ENCODE data around the gene TMEM92. TPM values are rescaled to one million over a fixed set of nuclear protein-coding genes. Genes with fewer than 3 reads are reported as not detected.

TMEM92 gene
- total and polyA plus RNA-seq, 10 of the 15 experiments (the other 5 are each of a cell fraction or from before 2014, with no cell fraction given), result 0.11 to 1.2 (median 0.32) TPM

DNA sequence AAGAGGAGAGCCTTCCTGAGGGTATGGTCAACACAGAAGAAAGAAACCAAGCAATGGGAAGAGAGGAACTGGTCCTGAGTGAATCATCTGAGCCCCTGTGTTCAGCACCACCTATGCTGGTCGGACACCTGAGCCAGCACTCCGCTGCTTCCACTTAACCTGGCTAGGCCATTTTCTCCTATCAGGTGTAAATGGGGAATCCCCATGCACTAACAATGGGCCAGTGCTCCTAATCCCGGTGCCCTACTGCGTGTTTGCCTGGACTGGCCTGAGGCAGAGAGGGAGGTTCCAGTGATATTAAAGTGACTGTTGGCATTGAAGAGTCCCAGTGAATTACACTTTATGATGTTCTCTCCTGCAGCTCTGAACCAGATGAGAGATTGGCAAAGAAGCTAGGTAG lies 37.2 kb downstream of the TMEM92 start (continued):
- TF ChIP-seq, protein P1, sequence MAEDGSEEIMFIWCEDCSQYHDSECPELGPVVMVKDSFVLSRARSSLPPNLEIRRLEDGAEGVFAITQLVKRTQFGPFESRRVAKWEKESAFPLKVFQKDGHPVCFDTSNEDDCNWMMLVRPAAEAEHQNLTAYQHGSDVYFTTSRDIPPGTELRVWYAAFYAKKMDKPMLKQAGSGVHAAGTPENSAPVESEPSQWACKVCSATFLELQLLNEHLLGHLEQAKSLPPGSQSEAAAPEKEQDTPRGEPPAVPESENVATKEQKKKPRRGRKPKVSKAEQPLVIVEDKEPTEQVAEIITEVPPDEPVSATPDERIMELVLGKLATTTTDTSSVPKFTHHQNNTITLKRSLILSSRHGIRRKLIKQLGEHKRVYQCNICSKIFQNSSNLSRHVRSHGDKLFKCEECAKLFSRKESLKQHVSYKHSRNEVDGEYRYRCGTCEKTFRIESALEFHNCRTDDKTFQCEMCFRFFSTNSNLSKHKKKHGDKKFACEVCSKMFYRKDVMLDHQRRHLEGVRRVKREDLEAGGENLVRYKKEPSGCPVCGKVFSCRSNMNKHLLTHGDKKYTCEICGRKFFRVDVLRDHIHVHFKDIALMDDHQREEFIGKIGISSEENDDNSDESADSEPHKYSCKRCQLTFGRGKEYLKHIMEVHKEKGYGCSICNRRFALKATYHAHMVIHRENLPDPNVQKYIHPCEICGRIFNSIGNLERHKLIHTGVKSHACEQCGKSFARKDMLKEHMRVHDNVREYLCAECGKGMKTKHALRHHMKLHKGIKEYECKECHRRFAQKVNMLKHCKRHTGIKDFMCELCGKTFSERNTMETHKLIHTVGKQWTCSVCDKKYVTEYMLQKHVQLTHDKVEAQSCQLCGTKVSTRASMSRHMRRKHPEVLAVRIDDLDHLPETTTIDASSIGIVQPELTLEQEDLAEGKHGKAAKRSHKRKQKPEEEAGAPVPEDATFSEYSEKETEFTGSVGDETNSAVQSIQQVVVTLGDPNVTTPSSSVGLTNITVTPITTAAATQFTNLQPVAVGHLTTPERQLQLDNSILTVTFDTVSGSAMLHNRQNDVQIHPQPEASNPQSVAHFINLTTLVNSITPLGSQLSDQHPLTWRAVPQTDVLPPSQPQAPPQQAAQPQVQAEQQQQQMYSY (CRISPR knock-in tag; IDR thresholded peaks at IDR 0.05), result no peak
- TF ChIP-seq SRF (IDR thresholded peaks at IDR 0.05; ENCODE audit: low read depth in 2 of 2, low read length in 2 of 2), result no peak
- no peak for TF ChIP-seq EGR1 (IDR thresholded peaks at IDR 0.05; ENCODE audit: borderline replicate concordance in 1 of 2, low read depth in 2 of 2, low read length in 2 of 2)
- no peak for TF ChIP-seq ASH2L (IDR thresholded peaks at IDR 0.05; ENCODE audit: borderline replicate concordance, low read depth)
- no peak for TF ChIP-seq NFXL1 (IDR thresholded peaks at IDR 0.05; ENCODE audit: borderline replicate concordance)
- no peak for TF ChIP-seq WRNIP1 (IDR thresholded peaks at IDR 0.05; ENCODE audit: borderline replicate concordance, low read depth, low read length)
- no peak for TF ChIP-seq BCL11A (IDR thresholded peaks at IDR 0.05; ENCODE audit: low read depth, low read length)

DNA sequence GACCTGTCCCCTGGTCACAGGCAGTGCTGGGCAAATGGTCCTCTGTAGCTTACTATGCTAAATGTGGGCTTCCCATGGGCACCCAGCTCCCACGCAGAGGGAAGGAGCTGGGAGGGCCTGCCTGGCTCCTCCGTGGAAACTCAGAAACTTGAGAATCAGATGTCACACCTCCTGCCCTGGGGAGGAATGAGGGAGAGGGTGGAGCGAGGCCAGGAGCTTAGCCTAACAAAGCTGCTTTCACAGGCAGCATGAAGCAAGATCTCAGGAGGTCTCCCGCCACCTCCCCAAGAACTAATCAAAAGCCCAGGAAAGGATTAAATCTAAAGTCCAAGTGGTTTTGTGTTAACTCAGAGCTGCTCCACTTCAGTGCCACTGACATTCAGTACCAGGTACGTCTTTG lies 38.0 kb downstream of the TMEM92 start:
- in situ Hi-C loops (cut with MboI), result no loop called here
- DNase-seq (ENCODE audit: low read depth, low spot score) (no peak), FAIRE-seq (no peak), ATAC-seq (no peak)
- ChIA-PET RAD21 (ENCODE audit: unreplicated experiment) (interaction anchor here (1.1 to 4.8 kb wide), 7 partner anchors 15 to 160 kb away, joined by 3 to 19 read pairs (median 4); partner anchors contain the start of genes TMEM92 and XYLT2), CTCF (interaction anchor here (0.7 to 2.6 kb wide), 5 partner anchors 14 to 143 kb away, joined by 4 to 10 read pairs (median 4); partner anchors contain the start of gene TMEM92), SMC1A (ENCODE audit: uncharacterized antibody, unreplicated experiment) (interaction anchor here (0.7 to 2.5 kb wide), 10 partner anchors 8 to 114 kb away, joined by 3 to 9 read pairs (median 5); partner anchors contain the start of gene COL1A1), POLR2A (interaction anchor here (0.5 to 1.3 kb wide), 5 partner anchors 12 to 1478 kb away, joined by 3 to 7 read pairs (median 3); partner anchors contain the start of gene TMEM92)
- Histone ChIP-seq H3K4me1 (ENCODE audit: control insufficient read depth, insufficient read depth, low read length) (peaks cover 17% of the 10 kb centered on the region), H3K27me3 (replicated peaks in 1 of 2; ENCODE audit: control insufficient read depth in 2 of 2, insufficient read depth in 2 of 2, low read length in 1 of 2) (no peaks in the 10 kb centered on the region), H2AFZ (ENCODE audit: control insufficient read depth, low read depth, low read length) (no peak overlapping the region), H3K4me2 (ENCODE audit: control insufficient read depth, insufficient read depth) (no peak overlapping the region), H4K20me1 (ENCODE audit: control insufficient read depth, insufficient read depth) (no peaks in the 10 kb centered on the region), H3K79me2 (ENCODE audit: control insufficient read depth, insufficient read depth, low read length) (no peaks in the 10 kb centered on the region), H3K9me3 (replicated peaks; ENCODE audit: control insufficient read depth, insufficient read depth, low read length) (no peaks in the 10 kb centered on the region; the same call in 2 of the 3 replicates), H3K9ac (ENCODE audit: control insufficient read depth, insufficient read depth, low read length) (no peak overlapping the region), H3K36me3 (ENCODE audit: control insufficient read depth in 2 of 2, insufficient read depth in 2 of 2, low read length in 1 of 2) (no peaks in the 10 kb centered on the region), H3K27ac (ENCODE audit: control insufficient read depth, insufficient read depth) (no peak overlapping the region), H3K4me3 (no peak overlapping the region)
- BruUV-seq (replicated peaks), result no TSS peak
- intact Hi-C loops (cut with micrococcal nuclease; ENCODE audit: unreplicated experiment), result no loop called here
- WGBS (ENCODE audit: insufficient coverage, insufficient replicate concordance, low lambda C conversion rate, missing lambda C conversion rate), result 40% methylated on average over 5 of the region's 5 CpGs
- TF ChIP-seq SMC3 (IDR thresholded peaks at IDR 0.05; ENCODE audit: borderline replicate concordance, low read length) (no peak), MYC (IDR thresholded peaks at IDR 0.05; ENCODE audit: insufficient read depth, insufficient read length, insufficient replicate concordance, low read length, severe bottlenecking) (no peak), DPF2 (IDR thresholded peaks at IDR 0.05) (no peak), EZH2 (IDR thresholded peaks at IDR 0.05; ENCODE audit: borderline replicate concordance, control insufficient read depth, low read depth, low read length) (no peak), IKZF2 (IDR thresholded peaks at IDR 0.05) (no peak)
- TF ChIP-seq, protein P2, sequence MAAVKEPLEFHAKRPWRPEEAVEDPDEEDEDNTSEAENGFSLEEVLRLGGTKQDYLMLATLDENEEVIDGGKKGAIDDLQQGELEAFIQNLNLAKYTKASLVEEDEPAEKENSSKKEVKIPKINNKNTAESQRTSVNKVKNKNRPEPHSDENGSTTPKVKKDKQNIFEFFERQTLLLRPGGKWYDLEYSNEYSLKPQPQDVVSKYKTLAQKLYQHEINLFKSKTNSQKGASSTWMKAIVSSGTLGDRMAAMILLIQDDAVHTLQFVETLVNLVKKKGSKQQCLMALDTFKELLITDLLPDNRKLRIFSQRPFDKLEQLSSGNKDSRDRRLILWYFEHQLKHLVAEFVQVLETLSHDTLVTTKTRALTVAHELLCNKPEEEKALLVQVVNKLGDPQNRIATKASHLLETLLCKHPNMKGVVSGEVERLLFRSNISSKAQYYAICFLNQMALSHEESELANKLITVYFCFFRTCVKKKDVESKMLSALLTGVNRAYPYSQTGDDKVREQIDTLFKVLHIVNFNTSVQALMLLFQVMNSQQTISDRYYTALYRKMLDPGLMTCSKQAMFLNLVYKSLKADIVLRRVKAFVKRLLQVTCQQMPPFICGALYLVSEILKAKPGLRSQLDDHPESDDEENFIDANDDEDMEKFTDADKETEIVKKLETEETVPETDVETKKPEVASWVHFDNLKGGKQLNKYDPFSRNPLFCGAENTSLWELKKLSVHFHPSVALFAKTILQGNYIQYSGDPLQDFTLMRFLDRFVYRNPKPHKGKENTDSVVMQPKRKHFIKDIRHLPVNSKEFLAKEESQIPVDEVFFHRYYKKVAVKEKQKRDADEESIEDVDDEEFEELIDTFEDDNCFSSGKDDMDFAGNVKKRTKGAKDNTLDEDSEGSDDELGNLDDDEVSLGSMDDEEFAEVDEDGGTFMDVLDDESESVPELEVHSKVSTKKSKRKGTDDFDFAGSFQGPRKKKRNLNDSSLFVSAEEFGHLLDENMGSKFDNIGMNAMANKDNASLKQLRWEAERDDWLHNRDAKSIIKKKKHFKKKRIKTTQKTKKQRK (IDR thresholded peaks at IDR 0.05; ENCODE audit: low read depth, low read length), result no peak

Measured in GM12878 (cell line).